Endodermal cell (in vitro differentiated cells): ENCODE measurements around the gene DDX56. TPM values are rescaled to one million over a fixed set of nuclear protein-coding genes. Genes with fewer than 3 reads are reported as not detected.

ENCODE experiments used
- DNase-seq: peaks from one replicate; pipeline ENCODE4 v3.0.0-alpha.2; 2017
- H3K27ac ChIP-seq: 2 replicates; pipeline ENCODE4 v1.5.1; 2013; ENCODE audit warnings: mild to moderate bottlenecking, low read depth, low read length, moderate library complexity
- H3K27me3 ChIP-seq: 2 replicates; pipeline ENCODE4 v1.6.1; 2013; ENCODE audit warnings: mild to moderate bottlenecking, low read length, moderate library complexity; ENCODE audit not compliant: insufficient read depth, control insufficient read depth, poor library complexity, severe bottlenecking
- H3K36me3 ChIP-seq: 2 replicates; pipeline ENCODE4 v1.7.0; 2013; ENCODE audit warnings: mild to moderate bottlenecking, low read length, moderate library complexity; ENCODE audit not compliant: control insufficient read depth, insufficient read depth
- H3K4me1 ChIP-seq: one replicate; pipeline ENCODE4 v1.7.0; 2013; ENCODE audit warnings: low read length; ENCODE audit not compliant: control insufficient read depth, insufficient read depth
- H3K4me3 ChIP-seq: 2 replicates; pipeline ENCODE4 v1.5.1; 2013; ENCODE audit warnings: mild to moderate bottlenecking, low read length, moderate library complexity
- H3K9ac ChIP-seq: 2 replicates; pipeline ENCODE4 v1.6.1; 2013; ENCODE audit warnings: mild to moderate bottlenecking, low read length, moderate library complexity; ENCODE audit not compliant: poor library complexity, severe bottlenecking; ENCODE audit errors: extremely low read depth
- H3K9me3 ChIP-seq: 2 replicates; pipeline ENCODE4 v1.6.1; 2013; ENCODE audit warnings: mild to moderate bottlenecking, low read length, moderate library complexity; ENCODE audit not compliant: control insufficient read depth
- H3K27ac Mint-ChIP-seq: 2 replicates; pipeline ENCODE4 v1.8.0; 2020; ENCODE audit warnings: mixed read lengths
- H3K27me3 Mint-ChIP-seq: 2 replicates; pipeline ENCODE4 v1.8.0; 2021; ENCODE audit warnings: mild to moderate bottlenecking, mixed read lengths; ENCODE audit not compliant: insufficient read depth
- H3K36me3 Mint-ChIP-seq: 2 replicates; pipeline ENCODE4 v1.8.0; 2020; ENCODE audit warnings: low read depth, mixed read lengths
- H3K4me1 Mint-ChIP-seq: 2 replicates; pipeline ENCODE4 v1.8.0; 2020; ENCODE audit warnings: mixed read lengths
- H3K4me3 Mint-ChIP-seq: 2 replicates; pipeline ENCODE4 v1.8.0; 2020; ENCODE audit warnings: mild to moderate bottlenecking, moderate library complexity, mixed read lengths
- H3K9me3 Mint-ChIP-seq: 2 replicates; pipeline ENCODE4 v1.8.0; 2020; ENCODE audit warnings: mild to moderate bottlenecking, mixed read lengths
- WGBS, 2 experiments: methylation state at CpG; one replicate each; pipeline versions ENCODE4 v1.1.5 to v1.1.7; 2013; ENCODE audit warnings: missing lambda C conversion rate in 2 of 2, mixed read lengths in 1 of 2; ENCODE audit not compliant: insufficient coverage in 1 of 2, insufficient read length in 1 of 2; 5-methylcytosine and 5-hydroxymethylcytosine counted together
- total RNA-seq, 2 donors: library from RNA; stranded (reverse); fragmentation: NEBNext Ultra II Directional in 1 of 2; extraction: Animal tissue kit (Norgen Biotek cat#: 25700) in 1 of 2; gene quantifications; 2 replicates in 1 of 2; 3 replicates in 1 of 2; pipeline ENCODE4 v1.2.1, GENCODE V29; 2021
- TF ChIP-seq, protein P1 (sequence below): fragments of 200-600 bp; sonication (generic); conservative IDR thresholded peaks from 2 replicates; pipeline ENCODE4 v1.5.0; 2021; ENCODE audit warnings: antibody characterized with exemption, mild to moderate bottlenecking

Gene DDX56
- total RNA-seq, 2 donors from 2014 or later, result 73.6 to 79.2 TPM

DNA sequence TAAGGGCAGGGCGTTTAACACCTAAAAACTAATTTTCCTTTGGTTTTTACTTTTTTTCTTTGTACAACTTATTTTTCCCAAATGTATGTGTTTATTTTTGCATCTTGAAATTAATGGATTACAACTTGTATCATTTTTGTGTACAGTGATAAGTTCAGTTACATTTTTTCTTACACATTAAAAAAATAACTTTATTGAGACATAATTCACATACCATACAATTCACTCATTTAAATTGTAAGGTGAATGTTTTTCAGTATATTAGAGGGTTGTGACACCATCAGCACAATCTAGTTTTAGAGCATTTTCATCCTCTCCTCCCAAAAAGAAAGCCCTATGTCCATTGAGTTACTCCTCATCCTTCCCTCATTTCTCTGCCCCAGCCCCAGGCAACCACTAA lies 44.3 kb upstream of the DDX56 start:
- Histone ChIP-seq H3K27me3 (no peaks in the 10 kb centered on the region), H3K9me3 (no peaks in the 10 kb centered on the region), H3K27ac (no peak overlapping the region), H3K9ac (no peak overlapping the region), H3K36me3 (no peaks in the 10 kb centered on the region), H3K4me3 (no peak overlapping the region), H3K4me1 (no peaks in the 10 kb centered on the region)
- WGBS, 2 experiments, result 100% methylated on average over 1 of the region's 1 CpG; no CpG with 5 or more reads in 1 of the 2 experiments
- no peak for DNase-seq
- Mint-ChIP-seq H3K4me1 (peaks cover 6% of the 10 kb centered on the region), H3K36me3 (no peaks in the 10 kb centered on the region), H3K27ac (peak overlapping the region; percentile 1), H3K9me3 (no peaks in the 10 kb centered on the region), H3K27me3 (no peaks in the 10 kb centered on the region), H3K4me3 (no peak overlapping the region)
- TF ChIP-seq, protein P1, sequence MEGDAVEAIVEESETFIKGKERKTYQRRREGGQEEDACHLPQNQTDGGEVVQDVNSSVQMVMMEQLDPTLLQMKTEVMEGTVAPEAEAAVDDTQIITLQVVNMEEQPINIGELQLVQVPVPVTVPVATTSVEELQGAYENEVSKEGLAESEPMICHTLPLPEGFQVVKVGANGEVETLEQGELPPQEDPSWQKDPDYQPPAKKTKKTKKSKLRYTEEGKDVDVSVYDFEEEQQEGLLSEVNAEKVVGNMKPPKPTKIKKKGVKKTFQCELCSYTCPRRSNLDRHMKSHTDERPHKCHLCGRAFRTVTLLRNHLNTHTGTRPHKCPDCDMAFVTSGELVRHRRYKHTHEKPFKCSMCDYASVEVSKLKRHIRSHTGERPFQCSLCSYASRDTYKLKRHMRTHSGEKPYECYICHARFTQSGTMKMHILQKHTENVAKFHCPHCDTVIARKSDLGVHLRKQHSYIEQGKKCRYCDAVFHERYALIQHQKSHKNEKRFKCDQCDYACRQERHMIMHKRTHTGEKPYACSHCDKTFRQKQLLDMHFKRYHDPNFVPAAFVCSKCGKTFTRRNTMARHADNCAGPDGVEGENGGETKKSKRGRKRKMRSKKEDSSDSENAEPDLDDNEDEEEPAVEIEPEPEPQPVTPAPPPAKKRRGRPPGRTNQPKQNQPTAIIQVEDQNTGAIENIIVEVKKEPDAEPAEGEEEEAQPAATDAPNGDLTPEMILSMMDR, result no peak

DNA sequence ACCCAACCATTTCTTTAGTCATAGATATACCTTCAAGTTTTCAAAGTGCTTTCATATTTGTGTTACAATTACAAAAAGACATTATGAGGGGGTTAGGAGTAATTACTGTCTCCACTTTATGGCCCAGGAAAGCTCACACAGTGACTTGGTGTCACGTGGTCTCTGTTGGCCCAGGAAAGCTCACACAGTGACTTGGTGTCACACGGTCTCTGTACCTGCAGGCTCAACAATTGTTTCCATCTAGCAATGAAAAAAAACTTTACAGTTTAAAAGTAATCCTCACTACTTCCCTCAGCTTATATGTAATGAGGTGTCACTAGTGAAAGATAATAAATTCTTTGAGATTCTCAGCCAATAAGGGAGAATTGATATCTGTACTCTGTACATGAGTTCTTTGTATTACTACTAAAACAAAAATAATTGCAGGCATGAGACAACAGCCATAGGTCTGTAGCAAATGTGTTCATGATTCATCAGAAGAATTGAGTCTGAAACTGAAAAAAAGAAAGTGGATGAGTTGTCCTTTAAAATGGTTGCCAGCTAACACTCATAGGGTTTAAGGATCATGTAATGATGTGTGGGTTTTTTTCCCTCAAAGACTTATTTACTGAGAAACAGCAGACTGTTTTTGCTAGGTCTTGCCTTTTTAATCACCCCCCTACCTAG lies 43.6 kb upstream of the DDX56 start:
- no peak overlapping the region for H3K9ac ChIP-seq

DNA sequence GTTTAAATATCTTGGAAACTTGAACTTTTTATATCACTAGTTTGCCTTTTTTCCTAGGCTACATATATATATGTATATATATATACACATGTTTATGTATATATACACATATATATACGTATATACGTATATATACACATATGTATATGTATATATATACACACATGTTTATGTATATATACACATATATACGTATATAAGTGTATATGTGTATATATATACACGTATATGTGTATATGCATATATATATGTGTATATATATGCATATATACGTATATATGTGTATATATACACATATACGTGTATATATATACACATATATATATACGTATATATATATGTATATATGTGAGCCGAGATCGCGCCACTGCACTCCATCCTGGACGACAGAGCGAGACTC lies 42.8 kb upstream of the DDX56 start:
- no peaks in the 10 kb centered on the region for H3K36me3 Mint-ChIP-seq
- TF ChIP-seq, protein P1, result no peak
- Histone ChIP-seq H3K27ac (no peak overlapping the region), H3K4me3 (no peak overlapping the region), H3K27me3 (no peaks in the 10 kb centered on the region), H3K36me3 (no peaks in the 10 kb centered on the region), H3K4me1 (no peaks in the 10 kb centered on the region), H3K9ac (no peak overlapping the region), H3K9me3 (no peaks in the 10 kb centered on the region)
- H3K4me3 Mint-ChIP-seq, result no peak overlapping the region
- WGBS, 2 experiments, result 92 to 100% methylated on average over 2 to 6 of the region's 12 CpGs
- H3K27ac Mint-ChIP-seq, result no peak overlapping the region
- DNase-seq, result no peak
- peaks cover 6% of the 10 kb centered on the region for H3K4me1 Mint-ChIP-seq
- no peaks in the 10 kb centered on the region for H3K27me3 Mint-ChIP-seq
- H3K9me3 Mint-ChIP-seq, result no peaks in the 10 kb centered on the region

More for the DNA sequence above, 43.6 kb upstream of the DDX56 start:
- H3K9me3 ChIP-seq, result no peaks in the 10 kb centered on the region
- H3K4me1 Mint-ChIP-seq, result peaks cover 6% of the 10 kb centered on the region
- H3K27me3 ChIP-seq, result no peaks in the 10 kb centered on the region
- no peaks in the 10 kb centered on the region for H3K27me3 Mint-ChIP-seq
- no peak overlapping the region for H3K4me3 Mint-ChIP-seq
- TF ChIP-seq, protein P1, result no peak
- H3K36me3 Mint-ChIP-seq, result no peaks in the 10 kb centered on the region
- no peak overlapping the region for H3K4me3 ChIP-seq
- no peak overlapping the region for H3K27ac Mint-ChIP-seq
- WGBS, 2 experiments, result 92 to 100% methylated on average over 2 of the region's 2 CpGs
- no peaks in the 10 kb centered on the region for H3K36me3 ChIP-seq
- no peak overlapping the region for H3K27ac ChIP-seq
- DNase-seq, result no peak
- H3K4me1 ChIP-seq, result no peaks in the 10 kb centered on the region
- H3K9me3 Mint-ChIP-seq, result no peaks in the 10 kb centered on the region
